ENCODE results near the gene TAS2R30.
A peak's percentile ranks its signal among the peaks of the same experiment; 100 is the strongest.

TAS2R30 gene

GRCh38 chr12:11134305-11134704, at the start of gene TAS2R30:
Gene TAS2R30 (minus strand): TSS chr12:11134644. CDS start chr12:11134244, 400 bp downstream.
- no peak for DNase-seq

- DNase-seq: no peak
These were observed 48.6 kb upstream of the TAS2R30 start for GRCh38 chr12:11183011-11183410.

- DNase-seq: no peak
These were observed 48.1 kb upstream of the TAS2R30 start for GRCh38 chr12:11182529-11182928.

- DNase-seq: no peak
These were observed 43.8 kb upstream of the TAS2R30 start for GRCh38 chr12:11178250-11178649.

GRCh38 chr12:11174022-11174421, 39.6 kb upstream of the TAS2R30 start:
- DNase-seq: no peak

- DNase-seq: no peak
These were observed 37.7 kb upstream of the TAS2R30 start for GRCh38 chr12:11171969-11172675.

- DNase-seq: peak; percentile 33 to 89 (median 78)
These were observed 36.9 kb upstream of the TAS2R30 start, which contains the start of gene SMIM10L1 for GRCh38 chr12:11171145-11171968. Gene SMIM10L1 (plus strand): TSS chr12:11171194. CDS start chr12:11171357, 163 bp downstream.

GRCh38 chr12:11170810-11171144, 36.3 kb upstream of the TAS2R30 start:
- no peak for DNase-seq

GRCh38 chr12:11166300-11166699, 31.9 kb upstream of the TAS2R30 start:
- no peak for DNase-seq

- DNase-seq: no peak
These were observed 29.9 kb upstream of the TAS2R30 start for GRCh38 chr12:11164384-11164783.

GRCh38 chr12:11162502-11162901, 28.1 kb upstream of the TAS2R30 start:
- no peak for DNase-seq

- no peak for DNase-seq
These were observed 24.5 kb upstream of the TAS2R30 start for GRCh38 chr12:11158885-11159444.

GRCh38 chr12:11154400-11154925, 20.0 kb upstream of the TAS2R30 start:
- no peak for DNase-seq

- no peak for DNase-seq
These were observed 18.3 kb upstream of the TAS2R30 start for GRCh38 chr12:11152725-11153124.

- DNase-seq: no peak
These were observed 16.4 kb upstream of the TAS2R30 start for GRCh38 chr12:11150832-11151231.

- DNase-seq: no peak
These were observed 13.0 kb upstream of the TAS2R30 start for GRCh38 chr12:11147420-11147819.

GRCh38 chr12:11144297-11144696, 9.9 kb upstream of the TAS2R30 start:
- DNase-seq: no peak

GRCh38 chr12:11143352-11143751, 8.9 kb upstream of the TAS2R30 start:
- DNase-seq: no peak

GRCh38 chr12:11136075-11136474, 1.6 kb upstream of the TAS2R30 start:
- DNase-seq: no peak

- DNase-seq: no peak
These were observed 628 bp downstream of the TAS2R30 start for GRCh38 chr12:11133816-11134215.

- peak in 1 of 14 donors; percentile 3 for DNase-seq
These were observed 1.3 kb downstream of the TAS2R30 start for GRCh38 chr12:11133162-11133561.

- DNase-seq: no peak
These were observed 3.4 kb downstream of the TAS2R30 start for GRCh38 chr12:11130999-11131398.

GRCh38 chr12:11130382-11130781, 4.1 kb downstream of the TAS2R30 start:
- no peak for DNase-seq

Measured in C1 segment of cervical spinal cord (tissue), 14 donors.